Urothelium cell line (cell line): ENCODE measurements around the gene MAPT.

ENCODE experiments used
- DNase-seq: peaks from one replicate; pipeline ENCODE4 v3.0.0; 2011; ENCODE audit warnings: low spot score, mixed read lengths
- FAIRE-seq: peaks from 2 replicates; lab custom pipeline; 2011; peaks lifted over from hg19 to GRCh38; lab: Jason Lieb, UNC

Gene MAPT

GRCh38 chr17:46042925-46043324 lies 148.6 kb downstream of the MAPT start:
- FAIRE-seq (no peak), DNase-seq (no peak)

- no peak for FAIRE-seq
Observed at GRCh38 chr17:46043606-46044005, 149.3 kb downstream of the MAPT start.

GRCh38 chr17:46044286-46044928 lies 150.1 kb downstream of the MAPT start:
- DNase-seq (peak; percentile 61), FAIRE-seq (no peak)

More at GRCh38 chr17:46043606-46044005, 149.3 kb downstream of the MAPT start:
- DNase-seq, result no peak

DNA sequence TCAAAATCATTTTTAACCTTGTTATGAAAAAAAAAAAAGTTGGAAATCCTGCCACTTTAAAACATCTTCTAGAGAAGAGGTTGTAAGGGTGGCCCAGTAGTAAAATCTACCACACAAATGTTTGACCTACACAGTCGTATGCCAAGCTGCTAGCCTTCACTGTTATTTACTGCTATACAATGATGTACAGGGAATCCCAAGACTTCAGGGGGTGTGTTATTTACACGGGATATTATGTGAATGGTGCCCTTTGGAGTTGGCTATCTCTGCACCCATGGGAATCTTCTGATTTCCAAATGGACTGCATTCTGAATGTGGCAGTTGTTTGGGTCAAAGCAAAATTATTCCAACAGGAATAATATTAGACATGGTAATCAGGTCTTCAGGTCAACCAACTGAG lies 150.6 kb downstream of the MAPT start:
- FAIRE-seq (no peak), DNase-seq (no peak)

DNA sequence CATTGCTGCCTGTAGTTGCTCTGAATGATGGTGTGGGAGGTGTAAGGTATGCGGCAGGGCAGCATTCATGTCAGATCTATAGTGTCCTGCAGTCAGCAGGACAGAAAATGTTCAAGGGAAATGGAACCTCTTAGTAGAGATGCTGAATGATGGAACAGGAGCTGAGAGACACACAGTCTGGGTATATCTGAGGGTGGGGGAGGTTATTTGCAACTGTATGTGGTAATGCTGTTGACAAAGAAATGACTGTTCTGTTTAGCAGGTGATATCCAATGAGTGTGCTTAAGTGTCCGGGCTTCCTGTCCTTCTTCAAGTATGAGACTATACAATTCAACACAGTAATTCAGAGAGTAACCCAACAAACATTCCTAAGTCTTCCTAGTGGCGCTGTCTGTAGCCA lies 151.3 kb downstream of the MAPT start:
- no peak for DNase-seq
- no peak for FAIRE-seq

GRCh38 chr17:46046957-46047356 lies 152.6 kb downstream of the MAPT start:
- no peak for FAIRE-seq
- no peak for DNase-seq

DNA sequence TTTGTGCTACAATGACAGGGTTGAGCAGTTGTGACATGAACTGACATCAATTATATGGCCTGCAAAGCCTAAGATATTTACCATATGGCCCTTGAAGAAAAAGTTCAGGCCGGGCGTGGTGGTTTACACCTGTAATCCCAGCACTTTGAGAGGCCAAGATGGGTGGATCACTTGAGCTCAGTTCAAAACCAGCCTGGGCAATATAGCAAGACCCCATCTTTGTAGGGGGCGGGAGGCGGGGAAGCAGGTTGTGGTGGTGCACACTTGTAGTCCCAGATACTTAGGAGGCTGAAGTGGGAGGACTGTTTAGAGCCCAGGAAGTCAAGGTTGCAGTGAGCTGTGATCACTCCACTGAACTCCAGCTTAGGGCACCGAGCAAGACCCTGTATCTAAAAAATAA lies 153.0 kb downstream of the MAPT start:
- no peak for DNase-seq
- no peak for FAIRE-seq

DNA sequence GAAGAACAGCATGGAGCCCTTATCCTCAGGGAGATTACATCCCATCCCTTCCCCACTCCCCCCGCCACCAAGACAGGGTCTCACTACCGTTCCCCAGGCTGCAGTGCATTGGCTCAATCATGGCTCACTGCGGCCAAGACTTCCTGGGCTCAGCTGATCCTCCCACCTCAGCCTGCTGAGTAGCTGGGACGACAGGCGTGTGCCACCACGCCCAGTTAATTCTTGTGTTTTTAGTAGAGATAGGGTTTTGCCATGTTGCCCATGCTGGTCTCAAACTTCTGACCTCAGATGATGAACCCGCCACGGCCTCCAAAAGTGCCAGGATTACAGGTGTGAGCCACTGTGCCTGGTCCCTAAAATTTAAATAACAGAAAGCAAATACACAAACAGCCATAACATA lies 153.5 kb downstream of the MAPT start:
- DNase-seq, result no peak
- no peak for FAIRE-seq

GRCh38 chr17:46049656-46050055 lies 155.3 kb downstream of the MAPT start:
- FAIRE-seq, result no peak
- DNase-seq, result no peak

DNA sequence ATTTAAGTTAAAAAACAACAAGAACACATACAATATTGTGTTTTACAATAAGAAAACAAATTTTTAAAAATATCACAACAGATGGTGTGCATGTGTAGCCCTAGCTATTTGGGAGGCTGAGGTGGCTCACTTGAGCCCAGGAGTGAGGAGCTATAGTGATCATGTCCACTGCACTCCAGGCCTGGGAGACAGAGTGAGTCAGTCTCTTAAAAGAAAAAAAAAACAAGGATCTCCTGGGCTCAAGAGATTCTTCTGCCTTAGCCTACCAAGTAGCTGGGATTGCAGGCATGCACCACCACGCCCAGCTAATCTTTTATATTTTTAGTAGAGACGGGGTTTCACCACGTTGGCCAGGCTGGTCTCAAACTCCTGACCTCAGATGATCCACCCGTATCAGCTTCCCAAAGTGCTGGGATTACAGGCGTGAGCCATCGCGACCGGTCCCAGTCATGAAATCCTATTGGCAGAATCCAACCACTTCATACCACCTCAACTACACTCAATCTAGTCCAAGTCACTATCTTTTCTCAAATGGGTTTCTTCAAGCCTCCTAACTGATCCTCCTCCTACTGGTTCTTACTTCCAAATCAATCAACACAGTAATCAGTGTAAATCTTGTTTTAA lies 159.7 kb downstream of the MAPT start:
- DNase-seq (no peak), FAIRE-seq (no peak)

DNA sequence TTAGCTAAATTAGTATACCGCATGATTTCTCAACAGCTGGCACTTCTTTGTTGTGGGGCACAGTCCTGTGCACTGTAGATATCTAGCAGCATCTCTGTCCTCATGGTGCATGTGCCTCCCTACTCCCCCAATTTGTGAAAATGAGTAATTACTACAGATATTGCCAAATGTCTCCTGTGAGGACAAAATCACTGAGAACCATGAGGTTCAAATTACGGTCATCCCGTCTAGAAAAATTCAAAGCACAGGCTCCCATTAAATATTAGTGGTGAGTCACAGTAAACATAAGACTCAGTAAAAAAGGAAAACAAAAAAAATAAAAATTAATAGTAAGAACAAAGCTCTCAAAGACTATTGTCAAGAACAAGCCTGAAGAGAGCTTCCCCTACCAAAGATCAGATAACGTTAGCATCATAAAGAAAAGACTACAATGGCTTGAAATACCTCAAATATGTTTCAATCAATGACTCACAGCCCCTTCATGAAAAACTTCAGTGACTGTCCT lies 162.5 kb downstream of the MAPT start:
- FAIRE-seq (no peak), DNase-seq (peak; percentile 26)

DNA sequence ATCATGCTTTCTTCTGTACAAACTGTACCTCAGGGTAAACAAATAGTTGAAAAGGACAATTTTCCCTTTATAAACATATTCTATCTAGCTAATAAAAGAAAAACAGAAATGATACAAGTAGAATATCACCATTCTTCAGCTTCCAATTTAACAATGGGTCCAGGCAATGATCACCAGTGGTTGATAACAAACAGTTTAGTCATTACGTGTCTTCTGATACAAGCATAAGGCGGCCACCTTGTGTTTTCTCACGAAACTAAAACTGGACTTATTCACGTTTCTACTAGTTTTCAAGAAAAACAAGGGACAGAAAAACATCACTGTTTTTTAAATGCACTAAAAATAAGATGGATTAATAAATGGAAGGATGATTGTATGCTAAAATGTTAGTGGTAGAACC lies 163.0 kb downstream of the MAPT start:
- no peak for DNase-seq
- FAIRE-seq, result no peak

DNA sequence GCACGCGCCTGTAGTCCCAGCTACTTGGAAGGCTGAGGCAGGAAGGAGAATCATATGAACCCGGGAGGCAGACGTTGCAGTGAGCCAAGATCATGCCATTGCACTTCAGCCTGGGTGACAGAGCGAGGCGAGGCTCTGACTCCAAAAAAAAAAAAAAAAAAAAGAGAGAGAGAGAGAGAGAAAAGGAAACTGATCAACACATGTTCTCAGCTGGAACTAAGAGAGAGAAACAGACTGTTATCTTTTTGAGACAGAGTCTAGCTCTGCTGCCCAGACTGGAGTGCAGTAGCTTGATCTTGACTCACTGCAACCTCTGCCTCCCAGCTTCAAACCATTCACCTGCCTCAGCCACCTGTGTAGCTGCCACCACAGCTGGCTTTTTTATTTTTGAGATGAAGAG lies 165.1 kb downstream of the MAPT start:
- FAIRE-seq, result no peak
- no peak for DNase-seq

GRCh38 chr17:46060461-46060860 lies 166.1 kb downstream of the MAPT start:
- FAIRE-seq (no peak), DNase-seq (no peak)

DNA sequence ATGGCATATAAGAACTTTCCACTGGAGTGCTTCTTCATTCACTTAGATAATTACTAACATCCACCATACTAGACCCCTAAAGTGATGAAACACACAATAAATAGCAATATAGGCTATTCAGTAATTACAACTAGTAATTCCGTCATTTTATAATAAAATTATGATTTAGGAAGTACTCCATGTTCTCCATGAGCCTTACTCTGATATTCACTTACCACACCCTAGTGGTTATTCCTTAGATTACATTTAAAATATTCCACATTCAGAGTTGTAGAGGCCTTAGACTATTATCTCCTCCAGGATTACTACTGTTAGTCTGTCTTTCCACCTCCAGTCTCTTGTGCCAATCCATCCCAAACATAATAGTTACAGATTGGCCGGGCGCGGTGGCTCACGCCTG lies 167.1 kb downstream of the MAPT start:
- FAIRE-seq (no peak), DNase-seq (no peak)

- FAIRE-seq (peak; percentile 63), DNase-seq (peak; percentile 75)
Observed at GRCh38 chr17:46063241-46063640, 168.9 kb downstream of the MAPT start.

- FAIRE-seq (no peak), DNase-seq (no peak)
Observed at GRCh38 chr17:46064460-46064859, 170.1 kb downstream of the MAPT start.

DNA sequence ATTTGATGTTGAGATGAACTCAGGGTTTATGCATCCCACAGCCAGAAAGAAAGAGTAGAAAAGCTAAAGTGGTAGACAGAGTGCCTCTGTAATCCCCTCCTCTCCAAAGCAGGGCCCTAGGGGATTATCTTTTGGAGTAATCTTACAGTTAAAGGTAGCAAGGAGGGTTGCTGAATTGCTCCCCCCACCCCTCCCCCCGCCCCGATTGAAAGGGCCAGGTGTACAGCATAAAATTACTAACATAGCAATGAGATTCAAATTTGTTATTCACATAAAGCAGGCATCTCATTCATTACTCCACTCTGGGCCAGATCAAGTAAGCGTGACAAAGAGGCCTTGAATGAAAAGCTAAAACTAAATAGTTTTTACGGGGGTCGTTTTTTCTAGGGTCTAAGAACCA lies 177.4 kb downstream of the MAPT start:
- DNase-seq (no peak), FAIRE-seq (no peak)

GRCh38 chr17:46072998-46073397 lies 178.6 kb downstream of the MAPT start:
- DNase-seq, result peak; percentile 52
- no peak for FAIRE-seq

- FAIRE-seq, result no peak
- DNase-seq, result no peak
Observed at GRCh38 chr17:46074540-46074939, 180.2 kb downstream of the MAPT start.
